ENCODE results near the gene CDH23. TPM values are rescaled to one million over a fixed set of nuclear protein-coding genes. Genes with fewer than 3 reads are reported as not detected.
"Not testable (repeated sequence)": the region's sequence is repeated elsewhere in the genome, so short reads cannot be mapped to it uniquely, and the experiment has no call there.

The CDH23 gene
- total RNA-seq, 8 experiments from 2014 or later = 1.6 to 81.3 (median 3.3) TPM

- no peak for ATAC-seq (replicated peaks in 6 of 8)
- H3K4me1 ChIP-seq (replicated peaks in 1 of 2) = peaks cover 23 to 30% of the 10 kb centered on the region in 2 donors
- 40 to 100% (median 70%) methylated on average over 1 to 9 of the region's 11 CpGs; no CpG with 5 or more reads in 1 of the 10 experiments for WGBS, 10 experiments
- peak overlapping the region in 3 of 5 donors; percentile 85 to 99 (median 88) for H3K4me3 ChIP-seq
- in situ Hi-C loops (cut with MboI; ENCODE audit: low pct_unique_long_range_greater_than_20kb in 2 of 9, low sequenced_read_pairs in 9 of 9, unreplicated experiment in 9 of 9) = no loop called here
- no peak overlapping the region for H3K27ac ChIP-seq
Observed at GRCh38 chr10:71848325-71849275, 451.9 kb downstream of the CDH23 start.

DNA sequence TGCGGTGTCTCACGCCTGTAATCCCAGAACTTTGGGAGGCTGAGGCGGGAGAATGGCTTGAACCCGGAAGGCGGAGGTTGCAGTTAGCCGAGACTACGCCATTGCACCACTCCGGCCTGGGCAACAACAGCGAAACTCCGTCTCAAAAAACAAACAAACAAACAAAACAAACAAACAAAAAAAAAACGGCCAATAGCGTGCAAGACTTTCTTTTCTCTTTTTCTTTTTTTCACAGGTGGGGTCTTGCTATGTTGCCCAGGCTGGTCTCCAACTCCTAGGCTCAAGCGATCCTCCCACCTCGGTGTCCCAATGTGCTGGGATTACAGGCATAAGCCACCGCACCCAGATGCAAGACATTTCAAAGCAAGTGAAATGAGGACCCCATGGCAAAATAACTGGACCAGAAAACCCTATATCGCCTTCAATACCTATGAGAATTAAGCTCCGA is 452.8 kb downstream of the CDH23 start:
- Histone ChIP-seq H3K4me3 (peak overlapping the region; percentile 76 to 99 (median 85)), H3K4me1 (replicated peaks in 1 of 2) (peaks cover 22 to 30% of the 10 kb centered on the region in 2 donors), H3K27ac (no peak overlapping the region)
- in situ Hi-C loops (cut with MboI; ENCODE audit: low pct_unique_long_range_greater_than_20kb in 2 of 9, low sequenced_read_pairs in 9 of 9, unreplicated experiment in 9 of 9) = no loop called here
- ATAC-seq (replicated peaks in 6 of 8) = no peak
- WGBS, 10 experiments = 80 to 100% (median 94%) methylated on average over 2 to 16 of the region's 17 CpGs; no CpG with 5 or more reads in 1 of the 10 experiments

GRCh38 chr10:71850021-71850742 is 453.5 kb downstream of the CDH23 start:
- in situ Hi-C loops (cut with MboI; ENCODE audit: low pct_unique_long_range_greater_than_20kb in 2 of 9, low sequenced_read_pairs in 9 of 9, unreplicated experiment in 9 of 9) = no loop called here

DNA sequence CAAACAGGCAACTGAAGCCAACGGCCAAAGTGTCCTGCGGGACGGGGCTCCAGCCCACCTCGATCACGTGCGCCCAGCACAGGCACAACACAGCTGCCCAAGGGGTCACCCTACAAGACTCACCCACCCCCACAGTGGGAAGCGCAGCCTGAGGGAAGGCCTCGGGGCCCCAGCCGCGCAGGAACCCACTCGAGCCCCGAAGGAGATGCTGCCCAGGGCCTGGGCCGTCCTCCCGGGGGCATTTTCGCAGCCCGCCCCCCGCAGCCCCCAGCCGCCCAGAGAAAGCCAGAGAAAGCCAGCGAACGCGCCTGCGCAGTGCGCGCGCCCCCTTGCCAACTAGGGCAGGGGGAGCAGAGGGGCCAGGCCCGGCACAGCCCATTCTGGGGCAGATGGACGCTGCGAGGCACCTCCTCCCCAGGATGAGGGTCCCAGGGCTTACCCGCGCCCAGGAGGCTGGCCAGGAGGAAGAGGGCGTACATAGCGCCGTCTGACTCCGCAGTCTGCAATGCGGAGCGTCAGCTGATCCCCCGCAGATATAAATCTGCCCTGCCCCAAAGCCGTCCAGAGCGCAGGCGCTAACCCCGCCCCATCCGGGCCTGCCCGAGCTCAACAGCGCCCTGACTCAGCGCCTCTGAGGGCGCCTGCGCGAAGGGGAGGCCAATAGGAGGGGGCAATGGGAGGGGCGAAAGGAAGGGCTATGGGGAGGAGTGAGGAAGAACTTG is 454.2 kb downstream of the CDH23 start, which contains the start of gene PSAP:
PSAP (minus strand) TSS at position 509 of the 722 bp plus-strand sequence; CDS start at position 479, 30 bp downstream.
- peak; percentile 92 to 97 (median 96) for ATAC-seq (replicated peaks in 6 of 8)
- in situ Hi-C loops (cut with MboI; ENCODE audit: low pct_unique_long_range_greater_than_20kb in 2 of 9, low sequenced_read_pairs in 9 of 9, unreplicated experiment in 9 of 9) = no loop called here
- Histone ChIP-seq H3K4me3 (peak within 1 kb of the TSS; percentile 76 to 99 (median 85)), H3K4me1 (replicated peaks in 1 of 2) (peaks cover 22 to 30% of the 10 kb centered on the region in 2 donors), H3K27ac (peak within 1 kb of the TSS; percentile 92 to 95)
- WGBS, 10 experiments = 0 to 2% (median 0%) methylated on average over 3 to 13 of the region's 49 CpGs; no CpG with 5 or more reads in 6 of the 10 experiments

More at GRCh38 chr10:71850021-71850742, 453.5 kb downstream of the CDH23 start:
- no peak for ATAC-seq (replicated peaks in 6 of 8)
- Histone ChIP-seq H3K4me1 (replicated peaks in 1 of 2) (peaks cover 22 to 30% of the 10 kb centered on the region in 2 donors), H3K4me3 (peak overlapping the region; percentile 76 to 99 (median 85)), H3K27ac (peak overlapping the region; percentile 92 to 95)
- WGBS, 10 experiments = 0 to 33% (median 5%) methylated on average over 2 to 13 of the region's 13 CpGs

DNA sequence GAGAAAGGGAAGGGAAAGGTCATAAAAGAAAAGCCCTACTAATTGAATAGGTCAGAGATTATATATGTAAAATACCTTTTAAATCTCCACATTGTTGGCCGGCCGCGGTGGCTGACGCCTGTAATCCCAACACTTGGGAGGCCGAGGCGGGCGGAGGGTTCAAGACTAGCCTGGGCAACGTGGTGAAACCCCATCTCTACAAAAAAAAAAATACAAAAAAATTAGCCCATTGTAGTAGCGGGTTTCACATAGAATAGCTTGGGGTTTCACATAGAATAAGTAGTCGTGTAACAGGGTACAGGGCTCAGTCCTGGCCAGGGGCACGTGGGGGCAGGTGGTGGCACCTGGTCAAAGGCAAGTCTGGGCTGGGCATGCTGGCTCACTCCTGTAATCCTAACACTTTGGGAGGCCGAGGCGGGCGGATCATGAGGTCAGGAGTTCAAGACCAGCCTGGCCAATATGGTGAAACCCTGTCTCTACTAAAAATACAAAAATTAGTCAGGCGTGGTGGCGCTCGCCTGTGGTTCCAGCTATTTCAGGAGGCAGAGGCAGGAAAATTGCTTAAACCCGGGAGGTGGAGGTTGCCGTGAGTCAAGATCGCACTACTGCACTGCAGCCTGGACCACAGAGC is 454.9 kb downstream of the CDH23 start:
- H3K4me1 ChIP-seq (replicated peaks in 1 of 2) = peaks cover 22 to 30% of the 10 kb centered on the region in 2 donors
- WGBS, 10 experiments = 13 to 100% (median 82%) methylated on average over 2 to 12 of the region's 20 CpGs
- peak overlapping the region; percentile 76 to 99 (median 85) for H3K4me3 ChIP-seq
- in situ Hi-C loops (cut with MboI; ENCODE audit: low pct_unique_long_range_greater_than_20kb in 2 of 9, low sequenced_read_pairs in 9 of 9, unreplicated experiment in 9 of 9); H3K27ac ChIP-seq: not testable (repeated sequence)
- ATAC-seq (replicated peaks in 6 of 8) = peak in 1 of 8 experiments; percentile 0

GRCh38 chr10:71852355-71852937 is 455.7 kb downstream of the CDH23 start:
- ATAC-seq (replicated peaks in 6 of 8) = no peak
- Histone ChIP-seq H3K4me1 (replicated peaks in 1 of 2) (peaks cover 22 to 25% of the 10 kb centered on the region in 2 donors), H3K4me3 (no peak overlapping the region), H3K27ac (no peak overlapping the region)
- in situ Hi-C loops (cut with MboI; ENCODE audit: low pct_unique_long_range_greater_than_20kb in 2 of 9, low sequenced_read_pairs in 9 of 9, unreplicated experiment in 9 of 9) = no loop called here
- WGBS, 10 experiments = 86 to 100% (median 100%) methylated on average over 1 to 4 of the region's 11 CpGs; no CpG with 5 or more reads in 2 of the 10 experiments

GRCh38 chr10:71854031-71854430 is 457.3 kb downstream of the CDH23 start:
- WGBS, 10 experiments = 0 to 100% (median 75%) methylated on average over 1 to 4 of the region's 5 CpGs; no CpG with 5 or more reads in 1 of the 10 experiments
- ATAC-seq (replicated peaks in 6 of 8) = no peak
- Histone ChIP-seq H3K4me1 (replicated peaks in 1 of 2) (peaks cover 11 to 12% of the 10 kb centered on the region in 2 donors), H3K4me3 (no peak overlapping the region), H3K27ac (no peak overlapping the region)
- in situ Hi-C loops (cut with MboI; ENCODE audit: low pct_unique_long_range_greater_than_20kb in 2 of 9, low sequenced_read_pairs in 9 of 9, unreplicated experiment in 9 of 9) = no loop called here

DNA sequence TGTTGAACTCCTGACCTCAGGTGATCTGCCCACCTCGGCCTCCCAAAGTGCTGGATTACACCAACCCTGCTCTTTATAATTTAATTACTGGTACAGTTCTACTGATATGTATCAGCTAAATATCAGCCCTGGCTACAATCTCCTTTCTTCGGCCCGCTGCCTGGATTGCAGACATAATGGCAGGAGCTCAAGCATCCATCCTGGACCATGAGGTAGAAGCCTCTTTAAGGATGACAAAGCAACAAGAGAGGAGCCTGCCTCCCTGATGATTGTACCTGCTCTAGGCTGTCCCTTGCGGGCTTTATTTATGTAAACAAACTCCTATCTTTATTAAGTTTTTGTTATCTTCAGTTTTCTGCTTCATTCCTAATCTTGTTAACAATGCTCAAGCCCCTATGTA is 459.9 kb downstream of the CDH23 start:
- Histone ChIP-seq H3K4me3 (no peak overlapping the region), H3K4me1 (replicated peaks in 1 of 2) (peaks cover 18 to 19% of the 10 kb centered on the region in 2 donors), H3K27ac (no peak overlapping the region)
- 84 to 100% (median 100%) methylated on average over 1 to 4 of the region's 4 CpGs; no CpG with 5 or more reads in 1 of the 10 experiments for WGBS, 10 experiments
- no peak for ATAC-seq (replicated peaks in 6 of 8)
- in situ Hi-C loops (cut with MboI; ENCODE audit: low pct_unique_long_range_greater_than_20kb in 2 of 9, low sequenced_read_pairs in 9 of 9, unreplicated experiment in 9 of 9) = no loop called here

DNA sequence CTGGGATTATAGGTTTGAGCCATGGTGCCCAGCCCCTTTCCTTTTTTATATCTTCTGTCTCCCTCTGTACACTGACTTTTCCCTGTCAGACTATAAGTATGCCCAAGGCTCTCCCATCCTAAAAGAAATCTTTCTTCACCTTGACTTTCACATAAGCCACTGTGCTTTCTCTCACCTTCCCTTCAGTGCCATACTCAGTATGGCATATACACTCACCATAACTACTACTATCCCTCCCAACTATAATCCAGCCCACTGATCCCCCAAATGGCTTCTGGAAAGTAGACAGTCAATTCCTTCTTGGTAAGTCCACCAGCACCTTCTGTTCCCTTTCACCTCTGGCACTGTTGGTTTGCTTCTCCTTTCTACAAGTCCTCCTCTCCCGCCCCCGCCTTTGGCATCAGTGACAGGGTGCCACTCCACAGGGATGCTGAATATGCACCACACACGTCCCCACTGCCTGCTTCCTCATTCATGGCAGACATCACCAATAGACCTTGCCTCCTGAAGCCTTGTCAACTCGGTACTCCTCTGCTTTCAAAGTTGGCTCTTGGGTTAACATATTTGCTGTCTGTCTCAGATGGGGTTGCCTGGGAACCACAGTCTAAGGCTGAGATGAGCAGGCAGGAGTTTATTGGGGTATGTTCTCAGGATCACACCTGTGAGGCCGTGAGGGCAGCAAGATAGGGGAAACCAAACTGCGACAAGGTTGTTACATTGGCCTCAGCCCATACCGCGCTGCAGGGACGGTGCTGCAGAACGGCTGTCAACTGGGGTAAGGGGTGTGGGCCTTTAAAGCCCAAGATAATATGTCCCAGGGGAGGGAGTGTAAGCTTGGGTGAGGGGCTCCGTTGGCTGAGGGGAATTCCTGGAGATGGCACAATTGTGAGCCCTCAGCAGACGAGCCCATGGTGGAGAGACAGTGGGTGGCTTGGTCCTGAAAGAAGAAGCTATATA is 461.5 kb downstream of the CDH23 start:
- ATAC-seq (replicated peaks in 6 of 8) = no peak
- H3K27ac ChIP-seq = no peak overlapping the region
- no peak overlapping the region for H3K4me3 ChIP-seq
- 50 to 100% (median 77%) methylated on average over 1 to 6 of the region's 12 CpGs; no CpG with 5 or more reads in 2 of the 10 experiments for WGBS, 10 experiments
- in situ Hi-C loops (cut with MboI; ENCODE audit: low pct_unique_long_range_greater_than_20kb in 2 of 9, low sequenced_read_pairs in 9 of 9, unreplicated experiment in 9 of 9) = no loop called here
- H3K4me1 ChIP-seq (replicated peaks in 1 of 2) = peaks cover 19 to 20% of the 10 kb centered on the region in 2 donors

- in situ Hi-C loops (cut with MboI; ENCODE audit: low pct_unique_long_range_greater_than_20kb in 2 of 9, low sequenced_read_pairs in 9 of 9, unreplicated experiment in 9 of 9) = no loop called here
- 8 to 100% (median 55%) methylated on average over 1 to 10 of the region's 11 CpGs; no CpG with 5 or more reads in 7 of the 10 experiments for WGBS, 10 experiments
- peaks cover 19 to 20% of the 10 kb centered on the region in 2 donors for H3K4me1 ChIP-seq (replicated peaks in 1 of 2)
- H3K4me3 ChIP-seq = no peak overlapping the region
- peak overlapping the region; percentile 87 for H3K27ac ChIP-seq
- peak; percentile 94 to 99 (median 96) for ATAC-seq (replicated peaks in 6 of 8)
Observed at GRCh38 chr10:71860243-71861029, 463.7 kb downstream of the CDH23 start.

Measured in motor neuron (in vitro differentiated cells).